Measurements from ENCODE around the gene SQOR. TPM values are rescaled to one million over a fixed set of nuclear protein-coding genes. Genes with fewer than 3 reads are reported as not detected.

SQOR gene
- polyA plus RNA-seq, 3 donors = 78.9 to 292 (median 232) TPM

DNA sequence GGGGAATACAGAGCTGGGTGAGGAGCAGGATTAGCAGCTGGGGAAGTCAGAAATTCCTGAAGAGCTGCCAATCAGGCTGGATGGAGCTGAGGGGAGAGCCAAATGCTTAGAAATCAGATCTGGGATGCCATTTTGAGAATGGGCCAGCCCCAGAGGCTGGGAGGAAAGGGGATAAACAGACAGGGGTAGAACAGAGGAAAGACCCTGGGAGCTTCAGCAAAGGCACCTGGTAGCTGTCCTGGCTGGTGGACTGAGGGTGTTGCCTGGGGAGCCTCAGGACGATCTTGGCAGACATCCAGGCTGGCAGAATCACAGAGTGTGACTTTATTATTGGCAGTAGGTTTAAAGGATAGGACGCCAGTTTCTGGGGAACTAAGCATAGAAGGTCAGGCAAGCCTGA, 97.8 kb downstream of the SQOR start:
- H3K27ac Mint-ChIP-seq = peak overlapping the region in 1 of 7 donors; percentile 35

DNA sequence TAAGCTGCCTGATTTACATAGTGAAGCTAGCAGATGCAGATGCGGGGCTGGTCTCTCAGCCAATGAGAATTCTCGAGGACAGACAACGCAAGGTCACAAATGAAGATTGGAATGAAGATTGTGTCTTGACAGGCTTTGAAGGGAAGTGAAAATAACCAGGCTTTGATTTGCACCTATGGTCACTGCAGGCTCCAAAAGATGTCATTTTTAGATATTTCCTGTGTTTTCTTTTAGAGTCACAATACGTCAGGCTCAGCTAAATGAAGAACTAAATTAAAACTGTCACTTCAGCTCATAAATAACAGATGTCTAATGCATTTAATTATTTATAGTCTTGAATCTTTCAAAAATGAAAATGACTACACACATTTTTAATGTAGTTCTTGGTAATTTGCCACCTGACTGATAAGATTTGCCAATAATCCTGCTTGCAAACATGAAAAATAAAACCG, 99.5 kb downstream of the SQOR start:
- TF ChIP-seq, protein P1, sequence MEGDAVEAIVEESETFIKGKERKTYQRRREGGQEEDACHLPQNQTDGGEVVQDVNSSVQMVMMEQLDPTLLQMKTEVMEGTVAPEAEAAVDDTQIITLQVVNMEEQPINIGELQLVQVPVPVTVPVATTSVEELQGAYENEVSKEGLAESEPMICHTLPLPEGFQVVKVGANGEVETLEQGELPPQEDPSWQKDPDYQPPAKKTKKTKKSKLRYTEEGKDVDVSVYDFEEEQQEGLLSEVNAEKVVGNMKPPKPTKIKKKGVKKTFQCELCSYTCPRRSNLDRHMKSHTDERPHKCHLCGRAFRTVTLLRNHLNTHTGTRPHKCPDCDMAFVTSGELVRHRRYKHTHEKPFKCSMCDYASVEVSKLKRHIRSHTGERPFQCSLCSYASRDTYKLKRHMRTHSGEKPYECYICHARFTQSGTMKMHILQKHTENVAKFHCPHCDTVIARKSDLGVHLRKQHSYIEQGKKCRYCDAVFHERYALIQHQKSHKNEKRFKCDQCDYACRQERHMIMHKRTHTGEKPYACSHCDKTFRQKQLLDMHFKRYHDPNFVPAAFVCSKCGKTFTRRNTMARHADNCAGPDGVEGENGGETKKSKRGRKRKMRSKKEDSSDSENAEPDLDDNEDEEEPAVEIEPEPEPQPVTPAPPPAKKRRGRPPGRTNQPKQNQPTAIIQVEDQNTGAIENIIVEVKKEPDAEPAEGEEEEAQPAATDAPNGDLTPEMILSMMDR (IDR thresholded peaks at IDR 0.05) = no peak
- Mint-ChIP-seq H3K9me3 (peaks cover 0 to 2% (median 0%) of the 10 kb centered on the region in 7 donors), H3K36me3 (no peaks in the 10 kb centered on the region), H3K27me3 (ENCODE audit: low read depth in 3 of 3) (peaks cover 14 to 35% (median 19%) of the 10 kb centered on the region in 3 donors), H3K27ac (no peak overlapping the region), H3K4me3 (no peak overlapping the region), H3K4me1 (no peaks in the 10 kb centered on the region)
- no peak overlapping the region for H3K4me2 ChIP-seq (replicated peaks; ENCODE audit: extremely low read depth, low read length, poor library complexity, severe bottlenecking)
- no peak overlapping the region for H3K9ac ChIP-seq (ENCODE audit: insufficient read depth, low read length, poor library complexity, severe bottlenecking)
- no peaks in the 10 kb centered on the region for H3K36me3 ChIP-seq (replicated peaks in 1 of 2; ENCODE audit: control insufficient read depth in 1 of 2, insufficient read depth in 2 of 2, low read length in 2 of 2)
- H3K4me3 ChIP-seq (replicated peaks in 1 of 3; ENCODE audit: low read depth in 2 of 3, low read length in 3 of 3) = no peak overlapping the region
- H3K27ac ChIP-seq (ENCODE audit: low read depth in 1 of 2, low read length in 2 of 2) = no peak overlapping the region
- H3K27me3 ChIP-seq (ENCODE audit: control insufficient read depth in 2 of 2, insufficient read depth in 2 of 2, low read length in 2 of 2) = no peaks in the 10 kb centered on the region
- H3K4me1 ChIP-seq (ENCODE audit: control insufficient read depth in 1 of 2, insufficient read depth in 2 of 2, low read length in 2 of 2) = no peaks in the 10 kb centered on the region
- DNase-seq = no peak
- no peaks in the 10 kb centered on the region for H3K79me2 ChIP-seq (ENCODE audit: insufficient read depth, low read length)
- no peaks in the 10 kb centered on the region for H3K9me3 ChIP-seq (replicated peaks in 1 of 2; ENCODE audit: control insufficient read depth in 1 of 2, insufficient read depth in 1 of 2, low read length in 2 of 2)
- intact Hi-C loops (cut with micrococcal nuclease) = no loop called here
- 86% methylated on average over 3 of the region's 5 CpGs for WGBS (ENCODE audit: insufficient coverage)
- H2AFZ ChIP-seq (ENCODE audit: insufficient read depth, low read depth, low read length, poor library complexity, severe bottlenecking) = no peak overlapping the region
- H4K20me1 ChIP-seq (ENCODE audit: insufficient read depth, low read length) = no peaks in the 10 kb centered on the region

More for the DNA sequence above, 97.8 kb downstream of the SQOR start:
- H4K20me1 ChIP-seq (ENCODE audit: insufficient read depth, low read length) = no peaks in the 10 kb centered on the region
- no peak for DNase-seq
- H3K36me3 ChIP-seq (replicated peaks in 1 of 2; ENCODE audit: control insufficient read depth in 1 of 2, insufficient read depth in 2 of 2, low read length in 2 of 2) = no peaks in the 10 kb centered on the region
- H3K79me2 ChIP-seq (ENCODE audit: insufficient read depth, low read length) = no peaks in the 10 kb centered on the region
- H3K4me2 ChIP-seq (replicated peaks; ENCODE audit: extremely low read depth, low read length, poor library complexity, severe bottlenecking) = no peak overlapping the region
- no peaks in the 10 kb centered on the region for H3K36me3 Mint-ChIP-seq
- peaks cover 0 to 2% (median 0%) of the 10 kb centered on the region in 7 donors for H3K9me3 Mint-ChIP-seq
- peak overlapping the region in 1 of 2 donors; percentile 5 for H3K4me3 Mint-ChIP-seq
- peaks cover 14 to 26% (median 24%) of the 10 kb centered on the region in 3 donors for H3K27me3 Mint-ChIP-seq (ENCODE audit: low read depth in 3 of 3)
- no peak overlapping the region for H2AFZ ChIP-seq (ENCODE audit: insufficient read depth, low read depth, low read length, poor library complexity, severe bottlenecking)
- H3K4me3 ChIP-seq (replicated peaks in 1 of 3; ENCODE audit: low read depth in 2 of 3, low read length in 3 of 3) = no peak overlapping the region
- 79% methylated on average over 2 of the region's 2 CpGs for WGBS (ENCODE audit: insufficient coverage)
- TF ChIP-seq, protein P1 (IDR thresholded peaks at IDR 0.05) = no peak
- no peaks in the 10 kb centered on the region for H3K4me1 Mint-ChIP-seq
- H3K4me1 ChIP-seq (ENCODE audit: control insufficient read depth in 1 of 2, insufficient read depth in 2 of 2, low read length in 2 of 2) = no peaks in the 10 kb centered on the region
- H3K9ac ChIP-seq (ENCODE audit: insufficient read depth, low read length, poor library complexity, severe bottlenecking) = no peak overlapping the region
- intact Hi-C loops (cut with micrococcal nuclease) = no loop called here
- H3K27me3 ChIP-seq (ENCODE audit: control insufficient read depth in 2 of 2, insufficient read depth in 2 of 2, low read length in 2 of 2) = no peaks in the 10 kb centered on the region
- no peaks in the 10 kb centered on the region for H3K9me3 ChIP-seq (replicated peaks in 1 of 2; ENCODE audit: control insufficient read depth in 1 of 2, insufficient read depth in 1 of 2, low read length in 2 of 2)
- no peak overlapping the region for H3K27ac ChIP-seq (ENCODE audit: low read depth in 1 of 2, low read length in 2 of 2)

Small RNA genes lying within 50 kb of the gene (small RNA-seq; reads per million reads assigned to genes)
- not detected for gene RF00019 (ENCODE audit: insufficient read length, low read depth)

Other genes with a start within 250 kb of the SQOR start
- under 1 TPM; 0.05 to 0.21 (median 0.17) TPM for gene SLC30A4, start 112.3 kb upstream of the SQOR start, polyA plus RNA-seq
- 10 to 100 TPM; 16.8 to 54.9 (median 47.9) TPM for gene BLOC1S6, start 47.6 kb upstream of the SQOR start, polyA plus RNA-seq